Liver (tissue), 9 donors: ENCODE results near the gene ALOX15. TPM values are rescaled to one million over a fixed set of nuclear protein-coding genes. Genes with fewer than 3 reads are reported as not detected.
"Not testable (repeated sequence)": the region's sequence is repeated elsewhere in the genome, so short reads cannot be mapped to it uniquely, and the experiment has no call there.

Experiments used
- DNase-seq: peaks from one replicate; pipeline ENCODE4 v3.0.0-alpha.2; 2017; ENCODE audit warnings: low spot score
- H3K27ac ChIP-seq, 2 donors: one replicate each; pipeline ENCODE4 v1.7.0; 2013; ENCODE audit warnings: inconsistent platforms in 2 of 2, low read length in 2 of 2, control low read depth in 1 of 2, low read depth in 1 of 2, mild to moderate bottlenecking in 1 of 2
- H3K27me3 ChIP-seq, 4 donors: one replicate each; pipeline versions ENCODE4 v1.6.1 to v1.7.0; 2013; ENCODE audit warnings: low read length in 3 of 4, inconsistent platforms in 1 of 4, mild to moderate bottlenecking in 1 of 4, moderate library complexity in 1 of 4; ENCODE audit not compliant: control insufficient read depth in 4 of 4, insufficient read depth in 4 of 4
- H3K36me3 ChIP-seq, 4 donors: one replicate each; pipeline versions ENCODE4 v1.6.1 to v1.7.0; 2013; ENCODE audit warnings: low read length in 3 of 4, mild to moderate bottlenecking in 3 of 4, low read depth in 1 of 4, moderate library complexity in 1 of 4; ENCODE audit not compliant: control insufficient read depth in 4 of 4, insufficient read depth in 3 of 4
- H3K4me1 ChIP-seq, 4 donors: one replicate each; pipeline versions ENCODE4 v1.6.1 to v1.7.0; 2013; ENCODE audit warnings: low read length in 3 of 4, mild to moderate bottlenecking in 3 of 4, moderate library complexity in 1 of 4; ENCODE audit not compliant: control insufficient read depth in 4 of 4, insufficient read depth in 4 of 4
- H3K4me3 ChIP-seq, 3 donors: one replicate each; pipeline versions ENCODE4 v1.6.1 to v1.7.0; 2013; ENCODE audit warnings: low read length in 3 of 3, control low read depth in 1 of 3, low read depth in 1 of 3, mild to moderate bottlenecking in 1 of 3
- H3K9ac ChIP-seq, 2 donors: one replicate each; pipeline ENCODE4 v1.7.0; 2013; ENCODE audit warnings: low read length in 2 of 2, mild to moderate bottlenecking in 2 of 2, moderate library complexity in 2 of 2, control low read depth in 1 of 2, low read depth in 1 of 2
- H3K9me3 ChIP-seq, 4 donors: one replicate each; pipeline versions ENCODE4 v1.6.1 to v1.7.0; 2013; ENCODE audit warnings: low read length in 3 of 4; ENCODE audit not compliant: control insufficient read depth in 4 of 4
- CTCF ChIP-seq: fragments of 150-350 bp; IDR thresholded peaks from 2 replicates; pipeline ENCODE4 v1.5.1; 2017; ENCODE audit warnings: improper control_type of control experiment, low read depth, low read length; ENCODE audit not compliant: missing input control
- EGR1 ChIP-seq, 2 donors: IDR thresholded peaks; 2 replicates each; pipeline ENCODE4 v1.6.1; 2016 to 2018; ENCODE audit warnings: antibody characterized with exemption in 2 of 2, low read depth in 2 of 2
- FOXA1 ChIP-seq: IDR thresholded peaks from 2 replicates; pipeline ENCODE4 v1.6.1; 2016; ENCODE audit warnings: antibody characterized with exemption
- FOXA2 ChIP-seq: IDR thresholded peaks from 2 replicates; pipeline ENCODE4 v1.6.1; 2016; ENCODE audit warnings: antibody characterized with exemption
- GABPA ChIP-seq, 2 donors: IDR thresholded peaks in 1 of 2; conservative IDR thresholded peaks in 1 of 2; 2 replicates each; pipeline ENCODE4 v1.6.1; 2016; ENCODE audit warnings: antibody characterized with exemption in 2 of 2, mild to moderate bottlenecking in 1 of 2, moderate library complexity in 1 of 2
- JUND ChIP-seq, 2 donors: IDR thresholded peaks; 2 replicates each; pipeline ENCODE4 v1.6.1; 2016; ENCODE audit warnings: antibody characterized with exemption in 2 of 2
- NR2F2 ChIP-seq: IDR thresholded peaks from 2 replicates; pipeline ENCODE4 v1.6.1; 2016; ENCODE audit warnings: antibody characterized with exemption
- RAD21 ChIP-seq, 2 donors: IDR thresholded peaks; 2 replicates each; pipeline ENCODE4 v1.6.1; 2016; ENCODE audit warnings: antibody characterized with exemption in 2 of 2, mild to moderate bottlenecking in 2 of 2
- RXRA ChIP-seq, 2 donors: IDR thresholded peaks; 2 replicates each; pipeline ENCODE4 v1.6.1; 2017 to 2018; ENCODE audit warnings: antibody characterized with exemption in 2 of 2, mild to moderate bottlenecking in 1 of 2
- TAF1 ChIP-seq: conservative IDR thresholded peaks from 2 replicates; pipeline ENCODE4 v1.6.1; 2016; ENCODE audit warnings: antibody characterized with exemption, mild to moderate bottlenecking
- ZBTB33 ChIP-seq: IDR thresholded peaks from 2 replicates; pipeline ENCODE4 v1.6.1; 2016; ENCODE audit warnings: antibody characterized with exemption
- WGBS: extraction: QIAGEN DNeasy Blood & Tissue Kit; methylation state at CpG from one replicate; pipeline ENCODE4 v1.1.7; 2013; 5-methylcytosine and 5-hydroxymethylcytosine counted together
- polyA plus RNA-seq, 2 donors: library from polyadenylated mRNA; stranded (reverse) in 1 of 2; unstranded in 1 of 2; fragments of 200-250 nt in 1 of 2; fragments of >200 nt in 1 of 2; fragmentation: Nextera tagmentation in 1 of 2; extraction: Ambion mirVana in 1 of 2; gene quantifications; one replicate each; pipeline versions ENCODE4 v1.2.1 to v1.2.3, GENCODE V29; 2013 to 2015
- total RNA-seq, 2 donors: library from RNA; depleted of rRNA; stranded (reverse); fragments of >200 nt; gene quantifications; one replicate each; pipeline ENCODE4 v1.2.3, GENCODE V29; 2014
- donor health status: healthy.
- donor health status: healthy.
- donor health status: healthy.
- donor health status: healthy.
- donor health status: healthy.

ALOX15 gene
- total and polyA plus RNA-seq, 4 donors: 0.03 to 1.7 TPM; not detected in 2

- TF ChIP-seq ZBTB33 (no peak), EGR1 (IDR thresholded peaks at IDR 0.05; ENCODE audit: low read depth in 2 of 2) (no peak), NR2F2 (no peak), FOXA2 (no peak), TAF1 (no peak)
Measured at GRCh38 chr17:4596636-4597380, 44.7 kb downstream of the ALOX15 start (continued).

- WGBS: 92% methylated on average over 23 of the region's 23 CpGs
- not testable (repeated sequence) for H3K9ac ChIP-seq, H3K9me3 ChIP-seq, H3K27ac ChIP-seq, H3K36me3 ChIP-seq, DNase-seq, H3K4me3 ChIP-seq, H3K4me1 ChIP-seq, H3K27me3 ChIP-seq
Measured at GRCh38 chr17:4595685-4596342, 45.7 kb downstream of the ALOX15 start.

- no peaks in the 10 kb centered on the region for H3K36me3 ChIP-seq
- DNase-seq: peak; percentile 45
- H3K9ac ChIP-seq: no peak overlapping the region
- TF ChIP-seq RAD21 (IDR thresholded peaks at IDR 0.05) (peak in 1 of 2 donors; percentile 68), RXRA (IDR thresholded peaks at IDR 0.05) (no peak), CTCF (peak; percentile 32), FOXA1 (no peak), GABPA (IDR thresholded peaks at IDR 0.05 in 1 of 2, conservative IDR thresholded peaks at IDR 0.05 in 1 of 2) (no peak), JUND (IDR thresholded peaks at IDR 0.05) (no peak)
- no peaks in the 10 kb centered on the region for H3K4me1 ChIP-seq
- H3K27ac ChIP-seq: no peak overlapping the region
- no peak overlapping the region for H3K4me3 ChIP-seq
- H3K9me3 ChIP-seq: no peaks in the 10 kb centered on the region
- no peaks in the 10 kb centered on the region for H3K27me3 ChIP-seq
- WGBS: 40% methylated on average over 29 of the region's 29 CpGs
Measured at GRCh38 chr17:4594931-4595684, 46.4 kb downstream of the ALOX15 start.
